Right lobe of liver (tissue), 6 donors: Measurements from ENCODE around the gene LRRK2. TPM values are rescaled to one million over a fixed set of nuclear protein-coding genes. Genes with fewer than 3 reads are reported as not detected.

Source experiments
- ATAC-seq, 4 donors: fragments of 200-7000 bp; cut with Tn5 transposase; one replicate each; pipeline ENCODE4 v1.9.1; 2020; ENCODE audit warnings: mild to moderate bottlenecking in 4 of 4, moderate library complexity in 4 of 4
- DNase-seq, 3 donors: peaks; one replicate each; pipeline ENCODE4 v3.0.0-alpha.2; 2020
- H3K27ac ChIP-seq, 3 donors: fragments of 200-600 bp; one replicate each; pipeline ENCODE4 v1.8.0; 2022
- H3K27me3 ChIP-seq, 2 donors: fragments of 200-600 bp; one replicate each; pipeline ENCODE4 v1.8.0; 2022
- H3K36me3 ChIP-seq, 4 donors: fragments of 200-600 bp; sonication (generic) in 1 of 4; one replicate each; pipeline versions ENCODE4 v1.5.1 to v1.8.0; 2017 to 2022; ENCODE audit warnings: control low read depth in 1 of 4
- H3K4me1 ChIP-seq, 4 donors: fragments of 200-600 bp; sonication (generic) in 1 of 4; one replicate each; pipeline versions ENCODE4 v1.5.1 to v1.8.0; 2017 to 2022; ENCODE audit warnings: control low read depth in 1 of 4
- H3K4me3 ChIP-seq, 3 donors: fragments of 200-600 bp; one replicate each; pipeline ENCODE4 v1.8.0; 2022
- H3K9me3 ChIP-seq, 4 donors: fragments of 200-600 bp; sonication (generic) in 1 of 4; one replicate each; pipeline versions ENCODE4 v1.5.1 to v1.8.0; 2017 to 2022; ENCODE audit warnings: control low read depth in 1 of 4
- CTCF ChIP-seq, 4 donors: fragments of 200-600 bp in 3 of 4; fragments of 450-650 bp in 1 of 4; IDR thresholded peaks; one replicate each; pipeline versions ENCODE4 v1.5.1 to v1.8.0; 2016 to 2022; ENCODE audit warnings: antibody characterized with exemption in 4 of 4, mild to moderate bottlenecking in 2 of 4
- POLR2A ChIP-seq: fragments of 450-650 bp; IDR thresholded peaks from one replicate; pipeline ENCODE4 v1.6.1; 2017; ENCODE audit warnings: antibody characterized with exemption, mild to moderate bottlenecking
- WGBS: methylation state at CpG from one replicate; pipeline ENCODE4 v1.1.6; 2018; ENCODE audit warnings: low coverage, low lambda C conversion rate; ENCODE audit not compliant: insufficient coverage; ENCODE audit errors: missing lambda C conversion rate; 5-methylcytosine and 5-hydroxymethylcytosine counted together
- intact Hi-C, 2 donors: fragments of 100-400 bp; cut with DNase I; formaldehyde crosslinking; loops; one replicate each; pipeline versions ENCODE4 v1.11.2 to v1.14.1; 2022
- total RNA-seq, 6 experiments: library from RNA; depleted of rRNA in 2 of 6; stranded (reverse); fragments of >200 nt in 2 of 6; fragmentation: NEBNext Ultra II Directional in 3 of 6; extraction: Animal tissue kit (Norgen Biotek cat#: 25700) in 3 of 6; gene quantifications; one replicate each; pipeline versions ENCODE4 v1.1.0 to v1.2.4, GENCODE V29; 2016 to 2023
- donor health status: DM: no; HTN: yes; CAD: no.
- donor health status: DM: no; HTN: no; CAD: no.
- donor health status: DM: no; HTN: no; CAD: no.
- donor health status: DM: no; HTN: yes; CAD: no.
- donor health status: DM: no; HTN: yes; CAD: no.

LRRK2 gene
- total RNA-seq, 6 experiments from 2014 or later = 4.1 to 19.1 (median 6.1) TPM

GRCh38 chr12:40225337-40225983 is 663 bp downstream of the LRRK2 start:
- no peaks in the 10 kb centered on the region for H3K9me3 ChIP-seq
- H3K27me3 ChIP-seq = no peaks in the 10 kb centered on the region
- WGBS = 17% methylated on average over 12 of the region's 12 CpGs
- intact Hi-C loops = no loop called here
- ATAC-seq (peak; percentile 3 to 7 (median 6)), DNase-seq (no peak)
- peaks cover 0 to 14% (median 4%) of the 10 kb centered on the region in 4 donors for H3K4me1 ChIP-seq
- peak overlapping the region; percentile 58 to 69 (median 65) for H3K4me3 ChIP-seq
- no peaks in the 10 kb centered on the region for H3K36me3 ChIP-seq
- H3K27ac ChIP-seq = peak overlapping the region; percentile 96
- TF ChIP-seq CTCF (IDR thresholded peaks at IDR 0.05) (no peak), POLR2A (no peak)

GRCh38 chr12:40225984-40226602 is 1.3 kb downstream of the LRRK2 start:
- H3K9me3 ChIP-seq = no peaks in the 10 kb centered on the region
- TF ChIP-seq POLR2A = no peak
- no peak for TF ChIP-seq CTCF (IDR thresholded peaks at IDR 0.05)
- no peak for DNase-seq
- H3K36me3 ChIP-seq = no peaks in the 10 kb centered on the region
- H3K4me3 ChIP-seq = peak overlapping the region in 2 of 3 donors; percentile 65 to 69
- no peak for ATAC-seq
- 11% methylated on average over 1 of the region's 1 CpG for WGBS
- H3K27ac ChIP-seq = peak overlapping the region in 2 of 3 donors; percentile 2 to 96
- H3K27me3 ChIP-seq = no peaks in the 10 kb centered on the region
- peaks cover 0 to 14% (median 4%) of the 10 kb centered on the region in 4 donors for H3K4me1 ChIP-seq
- intact Hi-C loops = no loop called here

GRCh38 chr12:40226705-40227104 is 1.9 kb downstream of the LRRK2 start:
- H3K36me3 ChIP-seq = no peaks in the 10 kb centered on the region
- H3K9me3 ChIP-seq = no peaks in the 10 kb centered on the region
- no peaks in the 10 kb centered on the region for H3K27me3 ChIP-seq
- H3K27ac ChIP-seq = peak overlapping the region in 1 of 3 donors; percentile 96
- 9% methylated on average over 4 of the region's 4 CpGs for WGBS
- DNase-seq (no peak), ATAC-seq (peak in 3 of 4 donors; percentile 19 to 57 (median 25))
- H3K4me3 ChIP-seq = no peak overlapping the region
- TF ChIP-seq POLR2A (no peak), CTCF (IDR thresholded peaks at IDR 0.05) (no peak)
- peaks cover 0 to 14% (median 4%) of the 10 kb centered on the region in 4 donors for H3K4me1 ChIP-seq
- intact Hi-C loops = no loop called here

- peaks cover 0 to 14% (median 4%) of the 10 kb centered on the region in 4 donors for H3K4me1 ChIP-seq
- no peaks in the 10 kb centered on the region for H3K36me3 ChIP-seq
- intact Hi-C loops = no loop called here
- ATAC-seq (no peak), DNase-seq (no peak)
- H3K27me3 ChIP-seq = no peaks in the 10 kb centered on the region
- 77% methylated on average over 1 of the region's 1 CpG for whole genome bisulfite sequencing
- TF ChIP-seq POLR2A (no peak), CTCF (IDR thresholded peaks at IDR 0.05) (no peak)
- no peak overlapping the region for H3K4me3 ChIP-seq
- H3K27ac ChIP-seq = peak overlapping the region in 1 of 3 donors; percentile 96
- no peaks in the 10 kb centered on the region for H3K9me3 ChIP-seq
These were observed 2.6 kb downstream of the LRRK2 start for GRCh38 chr12:40227447-40227846.
